ENCODE results near the gene UEVLD.

Gene UEVLD

GRCh38 chr11:18492888-18493287 is 95.6 kb downstream of the UEVLD start:
- TF ChIP-seq CTCF (IDR thresholded peaks at IDR 0.05; ENCODE audit: unreplicated experiment in 3 of 3): no peak
- Mint-ChIP-seq H3K27ac (no peak overlapping the region), H3K36me3 (ENCODE audit: low read depth) (peaks cover 48% of the 10 kb centered on the region), H3K9me3 (no peaks in the 10 kb centered on the region), H3K4me1 (no peaks in the 10 kb centered on the region), H3K4me3 (no peak overlapping the region), H3K27me3 (ENCODE audit: low read depth) (no peaks in the 10 kb centered on the region)

- TF ChIP-seq CTCF (IDR thresholded peaks at IDR 0.05; ENCODE audit: unreplicated experiment in 3 of 3): no peak
- Mint-ChIP-seq H3K4me1 (no peaks in the 10 kb centered on the region), H3K4me3 (no peak overlapping the region), H3K36me3 (ENCODE audit: low read depth) (peaks cover 48% of the 10 kb centered on the region), H3K9me3 (no peaks in the 10 kb centered on the region), H3K27me3 (ENCODE audit: low read depth) (no peaks in the 10 kb centered on the region), H3K27ac (no peak overlapping the region)
Measured at GRCh38 chr11:18491924-18492323, 96.6 kb downstream of the UEVLD start.

GRCh38 chr11:18490736-18491485 is 97.6 kb downstream of the UEVLD start:
- H3K4me1 Mint-ChIP-seq: no peaks in the 10 kb centered on the region
- H3K4me3 Mint-ChIP-seq: no peak overlapping the region
- no peak for TF ChIP-seq CTCF (IDR thresholded peaks at IDR 0.05; ENCODE audit: unreplicated experiment in 3 of 3)
- H3K9me3 Mint-ChIP-seq: no peaks in the 10 kb centered on the region
- peaks cover 51% of the 10 kb centered on the region for H3K36me3 Mint-ChIP-seq (ENCODE audit: low read depth)
- H3K27me3 Mint-ChIP-seq (ENCODE audit: low read depth): no peaks in the 10 kb centered on the region
- no peak overlapping the region for H3K27ac Mint-ChIP-seq

- H3K9me3 Mint-ChIP-seq: no peaks in the 10 kb centered on the region
- H3K4me1 Mint-ChIP-seq: no peaks in the 10 kb centered on the region
- no peaks in the 10 kb centered on the region for H3K27me3 Mint-ChIP-seq (ENCODE audit: low read depth)
- no peak overlapping the region for H3K4me3 Mint-ChIP-seq
- H3K36me3 Mint-ChIP-seq (ENCODE audit: low read depth): peaks cover 48% of the 10 kb centered on the region
- H3K27ac Mint-ChIP-seq: no peak overlapping the region
- no peak for TF ChIP-seq CTCF (IDR thresholded peaks at IDR 0.05; ENCODE audit: unreplicated experiment in 3 of 3)
Measured at GRCh38 chr11:18490319-18490718, 98.2 kb downstream of the UEVLD start.

GRCh38 chr11:18485913-18486528 is 102.5 kb downstream of the UEVLD start:
- Mint-ChIP-seq H3K36me3 (ENCODE audit: low read depth) (peaks cover 80% of the 10 kb centered on the region), H3K4me1 (no peaks in the 10 kb centered on the region), H3K27me3 (ENCODE audit: low read depth) (no peaks in the 10 kb centered on the region), H3K4me3 (no peak overlapping the region), H3K9me3 (no peaks in the 10 kb centered on the region), H3K27ac (no peak overlapping the region)
- TF ChIP-seq CTCF (IDR thresholded peaks at IDR 0.05; ENCODE audit: unreplicated experiment in 3 of 3): no peak

Measured in nephron (organoid).